Measurements from ENCODE around the gene DENND1A.
A peak's percentile ranks its signal among the peaks of the same experiment; 100 is the strongest.
"Not testable (repeated sequence)": the region's sequence is repeated elsewhere in the genome, so short reads cannot be mapped to it uniquely, and the experiment has no call there.

The DENND1A gene

DNA sequence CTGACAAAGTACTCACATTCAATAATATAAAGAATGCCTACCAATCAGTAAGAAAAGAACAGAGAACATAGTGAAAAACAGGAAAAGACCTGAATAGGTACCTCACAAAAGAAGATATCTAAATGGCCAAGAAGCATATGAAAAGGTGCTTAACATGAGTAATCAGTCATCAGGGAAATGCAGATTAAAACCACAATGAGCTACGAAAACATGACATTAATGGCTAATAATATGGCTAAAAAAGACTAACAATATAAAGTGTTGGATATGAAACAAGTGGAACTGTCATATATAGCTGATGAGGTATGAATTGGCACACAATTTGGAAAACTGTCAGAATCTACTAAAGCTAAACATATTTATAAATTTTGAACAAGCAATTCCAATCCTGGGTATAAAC lies 18.9 kb downstream of the DENND1A start:
- Histone ChIP-seq H4K91ac (ENCODE audit: low read length) (no peak overlapping the region), H3K79me1 (replicated peaks; ENCODE audit: low read length, poor library complexity, severe bottlenecking) (peaks cover 19% of the 10 kb centered on the region), H2BK15ac (ENCODE audit: low read depth, poor library complexity, severe bottlenecking) (no peak overlapping the region), H3K9ac (ENCODE audit: low read length) (no peak overlapping the region), H3K4me2 (ENCODE audit: low read length, poor library complexity, severe bottlenecking) (no peak overlapping the region), H3K23ac (ENCODE audit: low read length in 2 of 2) (no peak overlapping the region), H3K27ac (ENCODE audit: low read length, poor library complexity, severe bottlenecking) (no peak overlapping the region), H3K9me3 (ENCODE audit: control insufficient read depth, low read length) (no peaks in the 10 kb centered on the region), H3K18ac (ENCODE audit: low read depth in 1 of 2, low read length in 2 of 2) (no peak overlapping the region), H3K14ac (ENCODE audit: low read length in 2 of 2) (no peak overlapping the region), H2AK5ac (ENCODE audit: low read length, severe bottlenecking) (no peak overlapping the region), H3K4me1 (ENCODE audit: control insufficient read depth, insufficient read depth, low read depth, low read length) (no peaks in the 10 kb centered on the region), H4K8ac (ENCODE audit: low read length) (no peak overlapping the region), H3K36me3 (ENCODE audit: control insufficient read depth in 1 of 2, insufficient read depth in 2 of 2, low read depth in 1 of 2, low read length in 2 of 2) (peaks cover 0 to 3% of the 10 kb centered on the region in 2 experiments), H3K4me3 (ENCODE audit: insufficient read depth in 1 of 2, low read depth in 1 of 2, low read length in 2 of 2) (no peak overlapping the region), H3K27me3 (ENCODE audit: control insufficient read depth in 1 of 2, insufficient read depth in 1 of 2, low read length in 2 of 2) (no peaks in the 10 kb centered on the region), H2BK12ac (ENCODE audit: low read length in 2 of 2) (no peak overlapping the region), H3K4ac (ENCODE audit: low read depth in 1 of 2, low read length in 2 of 2) (no peak overlapping the region), H2BK120ac (ENCODE audit: low read depth, low read length) (no peak overlapping the region), H2AFZ (ENCODE audit: low read depth, low read length) (no peak overlapping the region), H2BK5ac (ENCODE audit: low read depth, low read length, poor library complexity, severe bottlenecking) (no peak overlapping the region)
- no CpG with 5 or more reads among the region's 1 CpG for WGBS
- DNase-seq = no peak

DNA sequence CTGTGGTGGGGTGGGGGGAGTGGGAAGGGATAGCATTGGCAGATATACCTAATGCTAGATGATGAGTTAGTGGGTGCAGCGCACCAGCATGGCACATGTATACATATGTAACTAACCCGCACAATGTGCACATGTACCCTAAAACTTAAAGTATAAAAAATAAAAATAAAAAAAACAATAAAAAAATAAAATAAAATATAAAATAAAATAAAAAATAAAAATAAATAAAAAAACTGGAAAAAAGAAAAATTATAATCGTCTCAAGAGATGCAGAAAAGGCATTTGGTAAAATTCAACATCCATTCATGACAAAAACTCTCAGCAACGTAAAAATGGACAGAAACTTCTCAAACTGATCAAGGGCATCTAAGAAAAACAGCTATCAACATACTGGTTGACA lies 20.7 kb downstream of the DENND1A start:
- H3K27me3 ChIP-seq (ENCODE audit: control insufficient read depth in 1 of 2, insufficient read depth in 1 of 2, low read length in 2 of 2); H3K14ac ChIP-seq (ENCODE audit: low read length in 2 of 2); H3K9me3 ChIP-seq (ENCODE audit: control insufficient read depth, low read length); DNase-seq; H3K4me3 ChIP-seq (ENCODE audit: insufficient read depth in 1 of 2, low read depth in 1 of 2, low read length in 2 of 2); H2BK5ac ChIP-seq (ENCODE audit: low read depth, low read length, poor library complexity, severe bottlenecking); H3K9ac ChIP-seq (ENCODE audit: low read length); H3K36me3 ChIP-seq (ENCODE audit: control insufficient read depth in 1 of 2, insufficient read depth in 2 of 2, low read depth in 1 of 2, low read length in 2 of 2); H3K23ac ChIP-seq (ENCODE audit: low read length in 2 of 2); H3K4me2 ChIP-seq (ENCODE audit: low read length, poor library complexity, severe bottlenecking); H2BK120ac ChIP-seq (ENCODE audit: low read depth, low read length); H2AFZ ChIP-seq (ENCODE audit: low read depth, low read length); H4K8ac ChIP-seq (ENCODE audit: low read length); H3K4ac ChIP-seq (ENCODE audit: low read depth in 1 of 2, low read length in 2 of 2); H2AK5ac ChIP-seq (ENCODE audit: low read length, severe bottlenecking); H2BK12ac ChIP-seq (ENCODE audit: low read length in 2 of 2); H3K18ac ChIP-seq (ENCODE audit: low read depth in 1 of 2, low read length in 2 of 2); H4K91ac ChIP-seq (ENCODE audit: low read length); H2BK15ac ChIP-seq (ENCODE audit: low read depth, poor library complexity, severe bottlenecking); H3K4me1 ChIP-seq (ENCODE audit: control insufficient read depth, insufficient read depth, low read depth, low read length); H3K27ac ChIP-seq (ENCODE audit: low read length, poor library complexity, severe bottlenecking): not testable (repeated sequence)
- peaks cover 13% of the 10 kb centered on the region for H3K79me1 ChIP-seq (replicated peaks; ENCODE audit: low read length, poor library complexity, severe bottlenecking)
- 100% methylated on average over 2 of the region's 4 CpGs for WGBS

DNA sequence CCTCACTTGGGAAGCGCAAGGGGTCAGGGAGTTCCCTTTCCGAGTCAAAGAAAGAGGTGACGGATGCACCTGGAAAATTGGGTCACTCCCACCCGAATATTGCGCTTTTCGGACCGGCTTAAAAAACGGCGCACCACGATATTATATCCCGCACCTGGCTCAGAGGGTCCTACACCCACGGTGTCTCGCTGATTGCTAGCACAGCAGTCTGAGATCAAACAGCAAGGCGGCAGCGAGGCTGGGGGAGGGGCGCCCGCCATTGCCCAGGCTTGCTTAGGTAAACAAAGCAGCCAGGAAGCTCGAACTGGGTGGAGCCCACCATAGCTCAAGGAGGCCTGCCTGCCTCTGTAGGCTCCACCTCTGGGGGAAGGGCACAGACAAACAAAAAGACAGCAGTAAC lies 26.4 kb downstream of the DENND1A start:
- H3K27ac ChIP-seq (ENCODE audit: low read length, poor library complexity, severe bottlenecking); H3K36me3 ChIP-seq (ENCODE audit: control insufficient read depth in 1 of 2, insufficient read depth in 2 of 2, low read depth in 1 of 2, low read length in 2 of 2): not testable (repeated sequence)

DNA sequence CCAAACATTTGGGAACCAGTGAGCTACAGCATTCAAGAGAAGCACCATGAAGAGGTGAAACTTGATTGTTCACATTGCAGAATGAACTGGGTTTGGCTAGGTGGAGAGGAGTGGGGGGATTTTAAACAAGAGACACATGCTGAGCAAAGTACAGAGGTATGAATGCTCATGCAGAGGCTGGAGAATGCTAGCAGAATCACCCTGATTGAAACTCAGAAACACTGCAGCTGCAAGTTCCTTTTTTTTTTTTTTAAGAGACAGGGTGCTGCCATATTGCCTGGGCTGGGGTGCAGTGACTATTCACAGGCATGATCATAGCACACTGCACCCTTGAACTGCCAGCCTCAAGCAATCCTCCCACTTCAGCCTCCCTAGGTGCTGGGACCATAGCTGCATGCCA lies 35.1 kb downstream of the DENND1A start:
- DNase-seq = no peak
- H3K4me1 ChIP-seq (ENCODE audit: control insufficient read depth, insufficient read depth, low read depth, low read length) = no peaks in the 10 kb centered on the region
- no peak overlapping the region for H3K4me3 ChIP-seq (ENCODE audit: insufficient read depth in 1 of 2, low read depth in 1 of 2, low read length in 2 of 2)
- no peak overlapping the region for H2BK5ac ChIP-seq (ENCODE audit: low read depth, low read length, poor library complexity, severe bottlenecking)
- H3K18ac ChIP-seq (ENCODE audit: low read depth in 1 of 2, low read length in 2 of 2) = no peak overlapping the region
- H3K14ac ChIP-seq (ENCODE audit: low read length in 2 of 2) = no peak overlapping the region
- H3K4ac ChIP-seq (ENCODE audit: low read depth in 1 of 2, low read length in 2 of 2) = no peak overlapping the region
- H3K79me1 ChIP-seq (replicated peaks; ENCODE audit: low read length, poor library complexity, severe bottlenecking) = peaks cover 33% of the 10 kb centered on the region
- H2BK15ac ChIP-seq (ENCODE audit: low read depth, poor library complexity, severe bottlenecking) = no peak overlapping the region
- H2BK120ac ChIP-seq (ENCODE audit: low read depth, low read length) = no peak overlapping the region
- H3K9me3 ChIP-seq (ENCODE audit: control insufficient read depth, low read length) = no peaks in the 10 kb centered on the region
- H3K27me3 ChIP-seq (ENCODE audit: control insufficient read depth in 1 of 2, insufficient read depth in 1 of 2, low read length in 2 of 2) = no peaks in the 10 kb centered on the region
- no peak overlapping the region for H3K4me2 ChIP-seq (ENCODE audit: low read length, poor library complexity, severe bottlenecking)
- H4K91ac ChIP-seq (ENCODE audit: low read length) = no peak overlapping the region
- H3K36me3 ChIP-seq (ENCODE audit: control insufficient read depth in 1 of 2, insufficient read depth in 2 of 2, low read depth in 1 of 2, low read length in 2 of 2) = no peaks in the 10 kb centered on the region
- H2BK12ac ChIP-seq (ENCODE audit: low read length in 2 of 2) = peak overlapping the region in 1 of 2 experiments; percentile 54
- no peak overlapping the region for H2AK5ac ChIP-seq (ENCODE audit: low read length, severe bottlenecking)
- no peak overlapping the region for H3K27ac ChIP-seq (ENCODE audit: low read length, poor library complexity, severe bottlenecking)
- no peak overlapping the region for H4K8ac ChIP-seq (ENCODE audit: low read length)
- no peak overlapping the region for H3K23ac ChIP-seq (ENCODE audit: low read length in 2 of 2)
- H2AFZ ChIP-seq (ENCODE audit: low read depth, low read length) = no peak overlapping the region
- no peak overlapping the region for H3K9ac ChIP-seq (ENCODE audit: low read length)

More for the DNA sequence above, 26.4 kb downstream of the DENND1A start:
- H3K4ac ChIP-seq (ENCODE audit: low read depth in 1 of 2, low read length in 2 of 2); H2AK5ac ChIP-seq (ENCODE audit: low read length, severe bottlenecking); DNase-seq; H3K27me3 ChIP-seq (ENCODE audit: control insufficient read depth in 1 of 2, insufficient read depth in 1 of 2, low read length in 2 of 2); H2BK120ac ChIP-seq (ENCODE audit: low read depth, low read length); H3K14ac ChIP-seq (ENCODE audit: low read length in 2 of 2); H2AFZ ChIP-seq (ENCODE audit: low read depth, low read length); H3K9ac ChIP-seq (ENCODE audit: low read length); H2BK15ac ChIP-seq (ENCODE audit: low read depth, poor library complexity, severe bottlenecking); H3K4me3 ChIP-seq (ENCODE audit: insufficient read depth in 1 of 2, low read depth in 1 of 2, low read length in 2 of 2); H3K23ac ChIP-seq (ENCODE audit: low read length in 2 of 2); H3K18ac ChIP-seq (ENCODE audit: low read depth in 1 of 2, low read length in 2 of 2); H2BK12ac ChIP-seq (ENCODE audit: low read length in 2 of 2); H3K4me1 ChIP-seq (ENCODE audit: control insufficient read depth, insufficient read depth, low read depth, low read length); H4K91ac ChIP-seq (ENCODE audit: low read length); H2BK5ac ChIP-seq (ENCODE audit: low read depth, low read length, poor library complexity, severe bottlenecking); H3K9me3 ChIP-seq (ENCODE audit: control insufficient read depth, low read length); H3K4me2 ChIP-seq (ENCODE audit: low read length, poor library complexity, severe bottlenecking); H4K8ac ChIP-seq (ENCODE audit: low read length): not testable (repeated sequence)
- WGBS = 96% methylated on average over 13 of the region's 18 CpGs
- peaks cover 11% of the 10 kb centered on the region for H3K79me1 ChIP-seq (replicated peaks; ENCODE audit: low read length, poor library complexity, severe bottlenecking)
